Measurements from ENCODE around the gene CCDC171.
"Not testable (repeated sequence)": the region's sequence is repeated elsewhere in the genome, so short reads cannot be mapped to it uniquely, and the experiment has no call there.

The CCDC171 gene

GRCh38 chr9:15697446-15697851 lies 144.6 kb downstream of the CCDC171 start:
- DNase-seq (ENCODE audit: low spot score): no peak

- not testable (repeated sequence) for DNase-seq (ENCODE audit: low spot score)
Observed at GRCh38 chr9:15699876-15700559, 147.2 kb downstream of the CCDC171 start.

- DNase-seq (ENCODE audit: low spot score): no peak
Observed at GRCh38 chr9:15707000-15707399, 154.2 kb downstream of the CCDC171 start.

- DNase-seq (ENCODE audit: low spot score): no peak
Observed at GRCh38 chr9:15711531-15711930, 158.7 kb downstream of the CCDC171 start.

GRCh38 chr9:15711931-15712330 lies 159.1 kb downstream of the CCDC171 start:
- no peak for DNase-seq (ENCODE audit: low spot score)

GRCh38 chr9:15714746-15715145 lies 161.9 kb downstream of the CCDC171 start:
- DNase-seq (ENCODE audit: low spot score): no peak

- no peak for DNase-seq (ENCODE audit: low spot score)
Observed at GRCh38 chr9:15717290-15717967, 164.6 kb downstream of the CCDC171 start.

- DNase-seq (ENCODE audit: low spot score): no peak
Observed at GRCh38 chr9:15718423-15718822, 165.6 kb downstream of the CCDC171 start.

GRCh38 chr9:15720861-15721260 lies 168.0 kb downstream of the CCDC171 start:
- no peak for DNase-seq (ENCODE audit: low spot score)

GRCh38 chr9:15722888-15723287 lies 170.0 kb downstream of the CCDC171 start:
- DNase-seq (ENCODE audit: low spot score): no peak

GRCh38 chr9:15724016-15724415 lies 171.2 kb downstream of the CCDC171 start:
- DNase-seq (ENCODE audit: low spot score): no peak

GRCh38 chr9:15724612-15725011 lies 171.8 kb downstream of the CCDC171 start:
- DNase-seq (ENCODE audit: low spot score): no peak

GRCh38 chr9:15725953-15726352 lies 173.1 kb downstream of the CCDC171 start:
- no peak for DNase-seq (ENCODE audit: low spot score)

- DNase-seq (ENCODE audit: low spot score): no peak
Observed at GRCh38 chr9:15729507-15729906, 176.7 kb downstream of the CCDC171 start.

GRCh38 chr9:15735083-15735857 lies 182.4 kb downstream of the CCDC171 start:
- no peak for DNase-seq (ENCODE audit: low spot score)

- DNase-seq (ENCODE audit: low spot score): no peak
Observed at GRCh38 chr9:15736569-15736968, 183.7 kb downstream of the CCDC171 start.

- no peak for DNase-seq (ENCODE audit: low spot score)
Observed at GRCh38 chr9:15738011-15738410, 185.2 kb downstream of the CCDC171 start.

GRCh38 chr9:15741015-15741414 lies 188.2 kb downstream of the CCDC171 start:
- DNase-seq (ENCODE audit: low spot score): no peak

GRCh38 chr9:15743512-15743911 lies 190.7 kb downstream of the CCDC171 start:
- no peak for DNase-seq (ENCODE audit: low spot score)

- DNase-seq (ENCODE audit: low spot score): no peak
Observed at GRCh38 chr9:15744196-15744595, 191.4 kb downstream of the CCDC171 start.

GRCh38 chr9:15746905-15747304 lies 194.1 kb downstream of the CCDC171 start:
- DNase-seq (ENCODE audit: low spot score): no peak

GRCh38 chr9:15755660-15756059 lies 202.8 kb downstream of the CCDC171 start:
- no peak for DNase-seq (ENCODE audit: low spot score)

GRCh38 chr9:15761551-15761950 lies 208.7 kb downstream of the CCDC171 start:
- no peak for DNase-seq (ENCODE audit: low spot score)
